Parathyroid adenoma (tissue), 2 donors: ENCODE data around the gene CDH20.

ENCODE experiments used
- H2AFZ ChIP-seq: fragments of 300-600 bp; sonication (generic); one replicate; pipeline ENCODE4 v1.7.0; 2017; ENCODE audit warnings: antibody characterized with exemption, mild to moderate bottlenecking
- H3K27ac ChIP-seq: fragments of 300-600 bp; sonication (generic); one replicate; pipeline ENCODE4 v1.7.0; 2017
- H3K27me3 ChIP-seq: fragments of 300-600 bp; sonication (generic); one replicate; pipeline ENCODE4 v1.7.0; 2017; ENCODE audit warnings: low read length; ENCODE audit not compliant: control insufficient read depth, insufficient read depth
- H3K36me3 ChIP-seq: fragments of 300-600 bp; sonication (generic); one replicate; pipeline ENCODE4 v1.7.0; 2017; ENCODE audit warnings: low read length; ENCODE audit not compliant: control insufficient read depth, insufficient read depth
- H3K4me1 ChIP-seq: fragments of 300-600 bp; sonication (generic); one replicate; pipeline ENCODE4 v1.7.0; 2017; ENCODE audit warnings: control low read depth
- H3K4me2 ChIP-seq: fragments of 300-600 bp; sonication (generic); one replicate; pipeline ENCODE4 v1.7.0; 2017; ENCODE audit warnings: low read length
- H3K4me3 ChIP-seq: fragments of 300-600 bp; sonication (generic); one replicate; pipeline ENCODE4 v1.7.0; 2017; ENCODE audit warnings: low read depth, low read length
- H3K79me2 ChIP-seq: fragments of 300-600 bp; sonication (generic); one replicate; pipeline ENCODE4 v1.7.0; 2017; ENCODE audit warnings: control low read depth
- H3K9ac ChIP-seq: fragments of 300-600 bp; sonication (generic); one replicate; pipeline ENCODE4 v1.7.0; 2017; ENCODE audit warnings: mild to moderate bottlenecking
- H3K9me3 ChIP-seq: fragments of 300-600 bp; sonication (generic); one replicate; pipeline ENCODE4 v1.7.0; 2017; ENCODE audit warnings: low read length; ENCODE audit not compliant: control insufficient read depth
- CTCF ChIP-seq: fragments of 300-600 bp; sonication (generic); IDR thresholded peaks from one replicate; pipeline ENCODE4 v1.7.0; 2017; ENCODE audit warnings: antibody characterized with exemption, mild to moderate bottlenecking
- donor health status: primary hyperparathyroidism.

The CDH20 gene

GRCh38 chr18:61597316-61597715 lies 264.1 kb downstream of the CDH20 start:
- no peak for TF ChIP-seq CTCF
- Histone ChIP-seq H3K4me1 (no peaks in the 10 kb centered on the region), H3K4me2 (no peak overlapping the region), H2AFZ (no peak overlapping the region), H3K9ac (no peak overlapping the region), H3K9me3 (no peaks in the 10 kb centered on the region), H3K36me3 (no peaks in the 10 kb centered on the region), H3K4me3 (no peak overlapping the region), H3K79me2 (no peaks in the 10 kb centered on the region), H3K27me3 (no peaks in the 10 kb centered on the region), H3K27ac (no peak overlapping the region)

- H3K4me3 ChIP-seq, result no peak overlapping the region
- H3K36me3 ChIP-seq, result no peaks in the 10 kb centered on the region
- H3K9ac ChIP-seq, result no peak overlapping the region
- no peak overlapping the region for H3K27ac ChIP-seq
- no peak for TF ChIP-seq CTCF
- no peaks in the 10 kb centered on the region for H3K9me3 ChIP-seq
- H3K27me3 ChIP-seq, result no peaks in the 10 kb centered on the region
- H3K79me2 ChIP-seq, result no peaks in the 10 kb centered on the region
- no peak overlapping the region for H2AFZ ChIP-seq
- no peaks in the 10 kb centered on the region for H3K4me1 ChIP-seq
- no peak overlapping the region for H3K4me2 ChIP-seq
Measured at GRCh38 chr18:61600422-61600821, 267.2 kb downstream of the CDH20 start.

- Histone ChIP-seq H3K27ac (no peak overlapping the region), H3K4me2 (no peak overlapping the region), H3K9ac (no peak overlapping the region), H3K79me2 (no peaks in the 10 kb centered on the region), H3K4me3 (no peak overlapping the region), H2AFZ (no peak overlapping the region), H3K36me3 (no peaks in the 10 kb centered on the region), H3K27me3 (no peaks in the 10 kb centered on the region), H3K4me1 (peaks cover 8% of the 10 kb centered on the region), H3K9me3 (no peaks in the 10 kb centered on the region)
- no peak for TF ChIP-seq CTCF
Measured at GRCh38 chr18:61602836-61603235, 269.6 kb downstream of the CDH20 start.
